Thyroid gland (tissue), 4 donors: ENCODE data around the gene TRPC6. TPM values are rescaled to one million over a fixed set of nuclear protein-coding genes. Genes with fewer than 3 reads are reported as not detected.
A peak's percentile ranks its signal among the peaks of the same experiment; 100 is the strongest.

Source experiments
- DNase-seq, 2 donors: peaks; one replicate each; pipeline ENCODE4 v3.0.0-alpha.2; 2019
- H3K27ac ChIP-seq, 3 donors: fragments of 200-600 bp; sonication (generic); 1 replicate in 2 of 3; 2 replicates in 1 of 3; pipeline ENCODE4 v1.5.1; 2016 to 2019; ENCODE audit warnings: mild to moderate bottlenecking in 1 of 3, moderate library complexity in 1 of 3
- H3K27me3 ChIP-seq: fragments of 200-600 bp; sonication (generic); one replicate; pipeline ENCODE4 v1.5.1; 2019
- H3K36me3 ChIP-seq, 2 donors: fragments of 200-600 bp; sonication (generic); one replicate each; pipeline ENCODE4 v1.5.1; 2016 to 2019
- H3K4me1 ChIP-seq, 2 donors: fragments of 200-600 bp; sonication (generic); one replicate each; pipeline ENCODE4 v1.5.1; 2017 to 2019
- H3K4me3 ChIP-seq, 3 donors: fragments of 200-600 bp; sonication (generic); replicated peaks in 1 of 3; 1 replicate in 2 of 3; 2 replicates in 1 of 3; pipeline ENCODE4 v1.5.1; 2016; ENCODE audit warnings: mild to moderate bottlenecking in 1 of 3
- H3K9me3 ChIP-seq: fragments of 200-600 bp; sonication (generic); one replicate; pipeline ENCODE4 v1.5.1; 2017
- CTCF ChIP-seq, 6 experiments: fragments of 200-600 bp in 3 of 6; fragments of 450-650 bp in 3 of 6; sonication (generic) in 3 of 6; IDR thresholded peaks; one replicate each; pipeline ENCODE4 v1.5.1; 2016 to 2019; ENCODE audit warnings: antibody characterized with exemption in 6 of 6, mild to moderate bottlenecking in 2 of 6, inconsistent platforms in 1 of 6, moderate library complexity in 1 of 6
- POLR2A ChIP-seq, 2 donors: fragments of 450-650 bp; IDR thresholded peaks; one replicate each; pipeline ENCODE4 v1.6.1; 2017; ENCODE audit warnings: antibody characterized with exemption in 2 of 2, mild to moderate bottlenecking in 2 of 2, moderate library complexity in 1 of 2
- WGBS, 2 donors: methylation state at CpG; one replicate each; pipeline ENCODE4 v1.1.5; 2017; 5-methylcytosine and 5-hydroxymethylcytosine counted together
- intact Hi-C: fragments of 100-400 bp; cut with DNase I; formaldehyde crosslinking; loops from one replicate; pipeline ENCODE4 v1.15.1; 2023
- total RNA-seq, 4 donors: library from RNA; depleted of rRNA; stranded (reverse); fragments of >200 nt; gene quantifications; one replicate each; pipeline ENCODE4 v1.2.3, GENCODE V29; 2016

Gene TRPC6
- total RNA-seq, 4 donors from 2014 or later = 14.1 to 28.4 (median 19.4) TPM

DNA sequence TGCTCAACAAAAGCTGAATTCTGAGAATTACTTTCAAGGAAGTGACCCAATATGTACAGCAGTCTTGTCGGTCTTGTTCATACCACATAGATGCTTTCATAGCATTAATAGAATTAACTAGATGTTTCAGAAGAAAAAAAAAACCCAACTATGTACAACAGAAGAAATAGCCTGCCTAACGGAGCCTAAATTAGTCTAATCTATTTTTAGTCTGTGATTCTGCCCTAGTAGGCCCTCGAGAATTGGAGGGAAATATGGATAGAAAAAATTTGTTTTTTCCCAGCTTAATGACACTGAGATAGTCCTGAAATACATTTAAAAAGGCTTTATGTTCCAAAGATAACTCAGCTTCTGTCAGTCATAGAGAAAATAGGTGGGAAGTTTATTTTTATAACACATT, 17.1 kb upstream of the TRPC6 start:
- no peak overlapping the region for H3K4me3 ChIP-seq
- no peak for TF ChIP-seq POLR2A (IDR thresholded peaks at IDR 0.05)
- TF ChIP-seq CTCF (IDR thresholded peaks at IDR 0.05) = no peak
- H3K36me3 ChIP-seq = no peaks in the 10 kb centered on the region
- WGBS, 2 donors = 62 to 71% methylated on average over 3 of the region's 3 CpGs
- H3K4me1 ChIP-seq = no peaks in the 10 kb centered on the region
- H3K27me3 ChIP-seq = no peaks in the 10 kb centered on the region
- H3K27ac ChIP-seq = no peak overlapping the region
- no peak for DNase-seq
- intact Hi-C loops = no loop called here
- H3K9me3 ChIP-seq = no peaks in the 10 kb centered on the region

DNA sequence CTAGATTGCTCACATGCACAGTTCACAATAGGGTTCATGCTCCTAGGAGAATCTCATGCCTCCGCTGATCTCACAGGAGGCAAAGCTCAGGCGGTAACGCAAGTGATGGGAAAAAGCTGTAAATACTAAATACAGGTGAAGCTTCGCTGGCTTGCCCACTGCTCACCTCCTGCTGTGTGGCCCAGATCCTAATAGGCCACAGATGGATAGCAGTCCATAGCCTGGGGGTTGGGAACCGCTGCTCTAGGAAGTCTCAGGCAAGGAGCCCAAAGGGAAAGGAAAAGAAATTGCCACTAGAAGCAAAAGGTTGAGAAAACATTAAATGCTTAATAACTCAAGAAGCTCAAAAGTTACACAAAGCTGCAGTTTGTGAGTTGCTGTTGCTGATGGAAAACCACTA, 3.2 kb upstream of the TRPC6 start:
- intact Hi-C loops = loop anchor here (10.0 kb wide), 1 partner anchor 92 kb away; no protein-coding TSS in a partner anchor
- peak; percentile 63 to 73 for DNase-seq
- 42 to 50% methylated on average over 5 of the region's 5 CpGs for WGBS, 2 donors
- TF ChIP-seq CTCF (IDR thresholded peaks at IDR 0.05) (no peak), POLR2A (IDR thresholded peaks at IDR 0.05) (no peak)
- Histone ChIP-seq H3K27ac (peak overlapping the region; percentile 27 to 51 (median 27)), H3K36me3 (no peaks in the 10 kb centered on the region), H3K4me1 (peaks cover 3 to 6% of the 10 kb centered on the region in 2 donors), H3K9me3 (no peaks in the 10 kb centered on the region), H3K4me3 (no peak overlapping the region), H3K27me3 (no peaks in the 10 kb centered on the region)

DNA sequence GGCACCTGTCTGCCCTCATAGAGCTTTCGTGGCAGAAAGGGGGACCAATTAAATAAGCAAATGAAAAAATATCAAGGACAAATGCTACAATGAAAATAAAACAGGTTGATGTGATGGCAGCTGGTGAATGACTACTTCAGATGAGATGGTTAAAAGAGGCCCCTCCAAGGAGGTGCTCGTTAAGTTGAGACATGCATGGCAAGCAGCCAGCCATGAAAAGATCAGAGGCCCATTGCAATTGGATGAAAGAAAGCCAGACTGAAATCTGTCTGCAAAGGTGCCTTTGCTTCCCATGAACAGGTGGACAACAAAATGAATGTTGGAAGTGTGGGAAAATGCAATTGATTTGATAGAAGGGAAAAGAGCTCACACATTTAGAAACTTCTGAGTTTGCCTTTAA, 848 bp upstream of the TRPC6 start:
- intact Hi-C loops = loop anchor here (10.0 kb wide), 1 partner anchor 90 kb away; no protein-coding TSS in a partner anchor

GRCh38 chr11:101584129-101584515, 315 bp upstream of the TRPC6 start:
- Histone ChIP-seq H3K36me3 (no peaks in the 10 kb centered on the region), H3K27me3 (no peaks in the 10 kb centered on the region), H3K9me3 (no peaks in the 10 kb centered on the region), H3K4me1 (peaks cover 6 to 10% of the 10 kb centered on the region in 2 donors), H3K27ac (peak overlapping the region; percentile 79 to 96 (median 85)), H3K4me3 (peak overlapping the region in 2 of 3 donors; percentile 62 to 68)
- intact Hi-C loops = loop anchor here (10.0 kb wide), 1 partner anchor 89 kb away; no protein-coding TSS in a partner anchor
- WGBS, 2 donors = 15 to 18% methylated on average over 8 of the region's 8 CpGs
- DNase-seq = no peak
- TF ChIP-seq POLR2A (IDR thresholded peaks at IDR 0.05) (no peak), CTCF (IDR thresholded peaks at IDR 0.05) (no peak)

More for the DNA sequence above, 848 bp upstream of the TRPC6 start:
- TF ChIP-seq CTCF (IDR thresholded peaks at IDR 0.05) (no peak), POLR2A (IDR thresholded peaks at IDR 0.05) (no peak)
- 19 to 35% methylated on average over 2 of the region's 2 CpGs for WGBS, 2 donors
- H3K27ac ChIP-seq = peak overlapping the region; percentile 79 to 96 (median 85)
- no peak overlapping the region for H3K4me3 ChIP-seq
- H3K9me3 ChIP-seq = no peaks in the 10 kb centered on the region
- H3K36me3 ChIP-seq = no peaks in the 10 kb centered on the region
- H3K27me3 ChIP-seq = no peaks in the 10 kb centered on the region
- DNase-seq = peak; percentile 70 to 76
- H3K4me1 ChIP-seq = peaks cover 6 to 10% of the 10 kb centered on the region in 2 donors

DNA sequence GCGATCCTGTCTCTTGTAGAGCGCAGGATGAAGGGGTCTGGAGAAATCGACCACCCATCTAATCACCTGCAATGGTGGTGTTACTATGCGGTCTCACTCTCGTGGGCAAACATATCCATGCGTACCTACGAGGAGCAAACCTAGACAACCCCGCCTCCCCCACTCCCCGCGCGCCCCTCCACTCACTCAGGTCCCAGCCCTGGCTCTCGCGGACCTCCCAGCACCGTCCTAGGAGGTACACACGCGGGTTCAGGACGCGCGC, 887 bp downstream of the TRPC6 start:
- Histone ChIP-seq H3K4me1 (peaks cover 6 to 10% of the 10 kb centered on the region in 2 donors), H3K9me3 (no peaks in the 10 kb centered on the region), H3K27me3 (no peaks in the 10 kb centered on the region), H3K27ac (peak overlapping the region; percentile 79 to 96 (median 85)), H3K36me3 (no peaks in the 10 kb centered on the region), H3K4me3 (peak overlapping the region; percentile 13 to 68 (median 62))
- intact Hi-C loops = loop anchor here (10.0 kb wide), 1 partner anchor 88 kb away; no protein-coding TSS in a partner anchor
- 0% methylated on average over 1 of the region's 19 CpGs; no CpG with 5 or more reads in 1 of the 2 donors for WGBS, 2 donors
- no peak for TF ChIP-seq POLR2A (IDR thresholded peaks at IDR 0.05)
- TF ChIP-seq CTCF (IDR thresholded peaks at IDR 0.05) = no peak
- DNase-seq = peak in 1 of 2 donors; percentile 57
